Measurements from ENCODE around the gene CEP164.

Gene CEP164

DNA sequence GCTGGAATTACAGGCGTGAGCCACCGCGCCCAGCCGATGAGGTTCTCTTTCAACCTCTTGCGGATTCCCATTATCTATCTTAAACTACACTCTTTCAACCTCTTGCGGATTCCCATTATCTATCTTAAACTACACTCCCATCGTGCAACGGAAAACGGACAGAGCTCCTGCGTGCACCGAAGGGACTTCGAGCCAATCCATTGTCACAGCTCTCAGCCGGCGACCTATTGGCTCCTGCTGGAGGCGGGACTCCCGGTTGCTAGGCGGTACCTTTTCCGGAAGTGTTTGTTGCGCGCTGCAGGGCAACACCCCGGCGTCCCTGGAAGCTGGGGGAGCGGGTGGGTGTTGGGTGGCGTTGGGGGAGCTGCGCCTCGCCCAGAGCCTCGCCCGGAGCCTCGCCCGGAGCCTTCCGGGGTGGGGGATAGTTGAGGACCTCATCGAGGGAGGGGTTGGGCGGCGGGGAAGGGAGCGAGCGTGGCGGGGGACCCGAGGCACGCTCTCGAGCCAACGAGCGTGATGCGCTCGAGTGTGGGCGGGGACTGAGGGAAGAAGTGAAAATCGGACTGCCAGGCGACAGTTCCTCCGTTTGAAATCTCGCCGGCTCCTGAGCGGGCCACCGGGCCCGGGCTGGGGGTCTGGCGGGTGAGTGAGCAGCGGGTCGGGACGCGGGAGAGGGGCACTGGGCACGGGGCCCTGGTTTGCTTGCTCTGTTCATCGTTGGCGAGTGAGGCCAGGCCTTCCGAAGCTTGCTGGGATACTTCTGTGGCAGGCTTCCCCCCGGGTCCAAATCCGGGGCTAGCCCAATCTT is at the start of gene CEP164:
CEP164 (plus strand) TSS at position 288 of the 808 bp plus-strand sequence. CDS start 10,733 bp downstream, outside the sequence.
- TF ChIP-seq, protein P1, sequence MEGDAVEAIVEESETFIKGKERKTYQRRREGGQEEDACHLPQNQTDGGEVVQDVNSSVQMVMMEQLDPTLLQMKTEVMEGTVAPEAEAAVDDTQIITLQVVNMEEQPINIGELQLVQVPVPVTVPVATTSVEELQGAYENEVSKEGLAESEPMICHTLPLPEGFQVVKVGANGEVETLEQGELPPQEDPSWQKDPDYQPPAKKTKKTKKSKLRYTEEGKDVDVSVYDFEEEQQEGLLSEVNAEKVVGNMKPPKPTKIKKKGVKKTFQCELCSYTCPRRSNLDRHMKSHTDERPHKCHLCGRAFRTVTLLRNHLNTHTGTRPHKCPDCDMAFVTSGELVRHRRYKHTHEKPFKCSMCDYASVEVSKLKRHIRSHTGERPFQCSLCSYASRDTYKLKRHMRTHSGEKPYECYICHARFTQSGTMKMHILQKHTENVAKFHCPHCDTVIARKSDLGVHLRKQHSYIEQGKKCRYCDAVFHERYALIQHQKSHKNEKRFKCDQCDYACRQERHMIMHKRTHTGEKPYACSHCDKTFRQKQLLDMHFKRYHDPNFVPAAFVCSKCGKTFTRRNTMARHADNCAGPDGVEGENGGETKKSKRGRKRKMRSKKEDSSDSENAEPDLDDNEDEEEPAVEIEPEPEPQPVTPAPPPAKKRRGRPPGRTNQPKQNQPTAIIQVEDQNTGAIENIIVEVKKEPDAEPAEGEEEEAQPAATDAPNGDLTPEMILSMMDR (IDR thresholded peaks at IDR 0.05; ENCODE audit: control extremely low read depth, extremely low read depth, low read depth, missing control alignments), result no peak
- ChIA-PET POLR2A (interaction anchor here (0.5 to 1.2 kb wide), 4 partner anchors 14 to 1758 kb away, joined by 3 to 4 read pairs (median 3); partner anchors contain the start of gene SIDT2), CTCF (interaction anchor here (1.5 to 1.7 kb wide), 3 partner anchors 11 to 101 kb away, joined by 4 read pairs; no protein-coding TSS in a partner anchor)
- DNase-seq (ENCODE audit: extremely low spot score), result peak; percentile 97

DNA sequence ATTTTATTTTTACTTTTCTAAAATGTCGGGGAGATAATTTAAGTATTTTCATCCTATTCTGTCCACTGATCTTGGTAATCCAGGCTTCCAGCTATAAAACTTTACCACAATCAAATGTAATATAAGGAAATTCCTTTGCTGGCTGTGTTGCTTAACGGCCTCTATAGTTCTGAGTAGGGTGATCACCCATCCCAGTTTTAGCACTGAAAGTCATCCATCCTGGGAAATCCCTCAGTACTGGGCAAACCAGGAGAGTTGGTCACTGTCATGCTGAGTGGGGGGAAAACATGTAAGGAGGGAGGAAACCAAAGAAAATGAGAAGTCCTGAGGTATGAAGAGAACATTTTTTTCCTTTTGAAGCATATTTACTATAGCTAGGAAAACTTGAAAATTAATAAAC is 49.3 kb upstream of the CEP164 start:
- DNase-seq (ENCODE audit: extremely low spot score), result no peak
- CTCF ChIA-PET, result interaction anchor here (1.4 kb wide), 1 partner anchor 202 kb away, joined by 3 read pairs; no protein-coding TSS in a partner anchor
- POLR2A ChIA-PET, result no interaction called here
- TF ChIP-seq, protein P1 (IDR thresholded peaks at IDR 0.05; ENCODE audit: control extremely low read depth, extremely low read depth, low read depth, missing control alignments), result no peak

DNA sequence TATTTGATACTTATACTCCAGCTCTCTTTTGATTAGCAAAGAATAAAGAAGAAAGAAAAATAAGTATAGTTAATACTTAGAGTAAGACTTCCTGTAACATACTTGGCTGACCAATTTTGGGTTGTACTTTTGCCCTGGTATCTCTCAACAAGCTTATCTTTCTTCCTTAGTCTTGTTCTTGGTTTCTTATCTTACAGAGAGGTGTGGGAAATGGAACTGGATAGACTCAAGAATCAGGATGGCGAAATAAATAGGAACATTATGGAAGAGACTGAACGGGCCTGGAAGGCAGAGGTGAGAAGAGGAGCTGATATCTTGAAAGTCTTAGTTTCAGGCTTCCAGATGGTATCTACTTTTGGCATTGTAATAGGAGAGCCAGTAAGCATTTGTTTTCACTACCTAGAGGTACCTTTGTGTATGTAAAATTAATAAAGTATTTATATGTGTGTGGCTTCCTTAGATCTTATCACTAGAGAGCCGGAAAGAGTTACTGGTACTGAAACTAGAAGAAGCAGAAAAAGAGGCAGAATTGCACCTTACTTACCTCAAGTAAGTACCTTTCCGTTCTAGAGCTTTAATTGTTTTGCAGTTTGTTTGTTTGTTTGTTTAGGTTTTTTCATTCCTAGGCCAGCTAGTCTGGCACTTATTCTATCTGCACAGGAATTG is 47.8 kb upstream of the CEP164 start:
- TF ChIP-seq, protein P1 (IDR thresholded peaks at IDR 0.05; ENCODE audit: control extremely low read depth, extremely low read depth, low read depth, missing control alignments), result no peak
- ChIA-PET CTCF (no interaction called here), POLR2A (no interaction called here)
- no peak for DNase-seq (ENCODE audit: extremely low spot score)

DNA sequence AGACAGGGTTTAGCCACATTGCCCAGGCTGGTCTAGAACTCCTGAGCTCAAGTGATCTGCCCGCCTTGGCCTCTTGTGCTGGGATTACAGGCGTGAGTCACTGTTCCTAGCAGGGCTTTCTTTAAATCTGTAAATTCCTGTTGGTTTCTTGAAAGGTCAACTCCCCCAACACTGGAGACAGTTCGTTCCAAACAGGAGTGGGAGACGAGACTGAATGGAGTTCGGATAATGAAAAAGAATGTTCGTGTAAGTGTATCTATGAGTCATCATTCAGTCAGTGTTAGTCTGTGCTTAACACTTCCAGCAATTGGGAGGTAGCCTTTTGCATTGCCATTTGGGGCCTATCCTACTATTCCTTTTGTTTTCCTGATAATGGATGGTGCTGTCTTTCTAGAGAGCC is 46.5 kb upstream of the CEP164 start:
- TF ChIP-seq, protein P1 (IDR thresholded peaks at IDR 0.05; ENCODE audit: control extremely low read depth, extremely low read depth, low read depth, missing control alignments), result no peak
- no peak for DNase-seq (ENCODE audit: extremely low spot score)
- CTCF ChIA-PET, result no interaction called here
- POLR2A ChIA-PET, result no interaction called here

DNA sequence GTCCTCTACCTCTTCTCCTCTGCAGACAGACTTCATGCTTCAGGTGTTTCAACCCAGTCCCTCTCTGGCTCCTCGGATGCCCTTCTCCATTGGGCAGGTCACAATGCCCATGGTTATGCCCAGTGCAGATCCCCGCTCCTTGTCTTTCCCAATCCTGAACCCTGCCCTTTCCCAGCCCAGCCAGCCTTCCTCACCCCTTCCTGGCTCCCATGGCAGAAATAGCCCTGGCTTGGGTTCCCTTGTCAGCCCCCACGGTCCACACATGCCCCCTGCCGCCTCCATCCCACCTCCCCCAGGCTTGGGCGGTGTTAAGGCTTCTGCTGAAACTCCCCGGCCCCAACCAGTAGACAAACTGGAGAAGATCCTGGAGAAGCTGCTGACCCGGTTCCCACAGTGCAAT is 45.8 kb upstream of the CEP164 start:
- POLR2A ChIA-PET, result no interaction called here
- no peak for DNase-seq (ENCODE audit: extremely low spot score)
- CTCF ChIA-PET, result no interaction called here
- TF ChIP-seq, protein P1 (IDR thresholded peaks at IDR 0.05; ENCODE audit: control extremely low read depth, extremely low read depth, low read depth, missing control alignments), result no peak

DNA sequence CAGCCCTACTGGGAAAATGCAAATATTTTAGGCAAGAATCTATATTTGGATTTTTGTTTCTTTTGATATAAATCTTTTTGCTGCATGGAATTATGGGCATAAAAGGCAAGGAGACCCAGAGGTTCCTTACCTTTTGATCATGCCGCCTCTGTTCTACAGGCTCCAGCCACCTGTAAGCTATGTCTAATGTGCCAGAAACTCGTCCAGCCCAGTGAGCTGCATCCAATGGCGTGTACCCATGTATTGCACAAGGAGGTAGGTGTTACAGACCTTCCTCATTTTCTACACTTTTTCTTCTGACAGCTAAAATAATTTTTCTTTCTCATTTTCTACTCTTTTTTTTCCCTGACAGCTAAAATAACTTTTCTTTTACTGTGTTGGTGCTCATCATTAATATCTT is 44.7 kb upstream of the CEP164 start:
- TF ChIP-seq, protein P1 (IDR thresholded peaks at IDR 0.05; ENCODE audit: control extremely low read depth, extremely low read depth, low read depth, missing control alignments), result no peak
- no peak for DNase-seq (ENCODE audit: extremely low spot score)
- CTCF ChIA-PET, result no interaction called here
- POLR2A ChIA-PET, result no interaction called here
